Measurements from ENCODE around the gene SNX2. TPM values are rescaled to one million over a fixed set of nuclear protein-coding genes. Genes with fewer than 3 reads are reported as not detected.
A peak's percentile ranks its signal among the peaks of the same experiment; 100 is the strongest.

SNX2 gene
- total and polyA plus RNA-seq, 9 of the 15 experiments (the other 6 are each of a cell fraction or from before 2014, with no cell fraction given), result 35.2 to 86.0 (median 58.1) TPM

DNA sequence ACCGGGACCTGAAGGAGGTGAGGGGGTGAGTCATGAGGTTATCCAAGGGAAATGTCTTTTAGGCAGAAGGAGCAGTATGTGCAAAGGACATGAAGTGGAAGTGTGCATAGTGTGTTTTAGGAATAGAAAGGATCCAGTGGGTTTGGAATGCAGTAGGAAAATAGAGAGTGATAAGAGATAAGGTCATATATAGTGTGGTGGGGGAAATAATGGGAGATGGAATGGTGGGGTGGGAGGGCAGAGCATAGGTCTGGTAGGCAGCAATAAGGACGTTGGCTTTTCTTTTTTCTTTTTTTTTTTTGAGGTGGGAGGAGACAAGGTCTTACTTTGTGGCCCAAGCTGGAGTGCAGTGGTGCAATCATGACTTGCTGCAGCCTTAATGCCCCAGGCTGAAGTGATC lies 88.4 kb downstream of the SNX2 start (continued):
- TF ChIP-seq TEAD4 (IDR thresholded peaks at IDR 0.05; ENCODE audit: low read length) (peak; percentile 80), TEAD4 (CRISPR knock-in tag; IDR thresholded peaks at IDR 0.05; ENCODE audit: borderline replicate concordance) (no peak), ZNF408 (CRISPR knock-in tag; IDR thresholded peaks at IDR 0.05; ENCODE audit: low read depth) (no peak), BRF1 (IDR thresholded peaks at IDR 0.05; ENCODE audit: borderline replicate concordance, extremely low read depth, insufficient read length) (no peak), ZBTB7A (IDR thresholded peaks at IDR 0.05; ENCODE audit: borderline replicate concordance, control insufficient read depth, low read depth, low read length) (no peak), KLF13 (tag; IDR thresholded peaks at IDR 0.05; ENCODE audit: borderline replicate concordance, low read depth) (no peak), MIER1 (IDR thresholded peaks at IDR 0.05; ENCODE audit: low read depth) (peak; percentile 68; the same call in 1 of the 2 replicates)

- H3K4me1 ChIP-seq (replicated peaks in 1 of 2; ENCODE audit: control insufficient read depth in 2 of 2, insufficient read depth in 2 of 2, low read length in 2 of 2), result peaks cover 7 to 22% of the 10 kb centered on the region in 2 experiments; a peak in 3 of 5 replicates
- H3K4me2 ChIP-seq (ENCODE audit: insufficient read depth, low read length), result no peak overlapping the region
- FAIRE-seq, result no peak
- CTCF ChIA-PET (ENCODE audit: low intra/inter-chr PET ratio), result no interaction called here
- DNase-seq (ENCODE audit: extremely low read depth in 1 of 4, low spot score in 3 of 4), result no peak
- ATAC-seq, result no peak
- TF ChIP-seq C11orf30 (IDR thresholded peaks at IDR 0.05; ENCODE audit: low read depth), result no peak
- 0 out of 4 replicates have a peak, but pooled peaks of 1 of the 2 experiments have one; percentile 0 for TF ChIP-seq NRF1 (conservative IDR thresholded peaks at IDR 0.05 in 1 of 2, IDR thresholded peaks at IDR 0.05 in 1 of 2)
- POLR2A ChIA-PET, result interaction anchor here (0.6 kb wide), 1 partner anchor 69 kb away, joined by 3 read pairs; no protein-coding TSS in a partner anchor
- no peak overlapping the region for H3K27ac ChIP-seq (ENCODE audit: extremely low read depth, low read depth, low read length)
- intact Hi-C loops (cut with micrococcal nuclease) (loop anchor here (1.0 kb wide), 1 partner anchor 32 kb away; no protein-coding TSS in a partner anchor), in situ Hi-C loops (cut with MboI) (no loop called here)
- no TSS peak for BruUV-seq (replicated peaks)
- H3K27me3 ChIP-seq (ENCODE audit: control insufficient read depth in 2 of 2, insufficient read depth in 2 of 2, low read length in 2 of 2), result no peaks in the 10 kb centered on the region
- H3K9me1 ChIP-seq (ENCODE audit: control insufficient read depth, insufficient read depth, low read length), result no peaks in the 10 kb centered on the region
- no peaks in the 10 kb centered on the region for H3K79me2 ChIP-seq (ENCODE audit: control insufficient read depth, insufficient read depth, low read length)
- H3K9me3 ChIP-seq (replicated peaks; ENCODE audit: control insufficient read depth, insufficient read depth, low read depth, low read length), result no peaks in the 10 kb centered on the region
- H3K9ac ChIP-seq (ENCODE audit: insufficient read depth in 1 of 2, low read depth in 2 of 2, low read length in 2 of 2), result no peak overlapping the region
- H3K4me3 ChIP-seq, result no peak overlapping the region
- 21% methylated on average over 4 of the region's 4 CpGs for WGBS (ENCODE audit: insufficient coverage, low coverage, missing lambda C conversion rate)
- H4K20me1 ChIP-seq (replicated peaks; ENCODE audit: control insufficient read depth, insufficient read depth, low read length), result no peaks in the 10 kb centered on the region
- H2AFZ ChIP-seq (ENCODE audit: low read depth, low read length), result peak overlapping the region; percentile 2; the same call in 1 of the 2 replicates
- H3K36me3 ChIP-seq (ENCODE audit: control insufficient read depth, insufficient read depth, low read length), result no peaks in the 10 kb centered on the region
Measured at GRCh38 chr5:122863721-122864120, 88.8 kb downstream of the SNX2 start.

Data from K562 (cell line).